Smooth muscle cell of the umbilical artery (primary cell): ENCODE measurements around the gene TMEM8B. TPM values are rescaled to one million over a fixed set of nuclear protein-coding genes. Genes with fewer than 3 reads are reported as not detected.

ENCODE experiments used
- total RNA-seq: library from RNA; depleted of rRNA; stranded (reverse); fragments of >200 nt; gene quantifications from 2 replicates; pipeline ENCODE4 v1.2.3, GENCODE V29; 2014

Gene TMEM8B, protein sequence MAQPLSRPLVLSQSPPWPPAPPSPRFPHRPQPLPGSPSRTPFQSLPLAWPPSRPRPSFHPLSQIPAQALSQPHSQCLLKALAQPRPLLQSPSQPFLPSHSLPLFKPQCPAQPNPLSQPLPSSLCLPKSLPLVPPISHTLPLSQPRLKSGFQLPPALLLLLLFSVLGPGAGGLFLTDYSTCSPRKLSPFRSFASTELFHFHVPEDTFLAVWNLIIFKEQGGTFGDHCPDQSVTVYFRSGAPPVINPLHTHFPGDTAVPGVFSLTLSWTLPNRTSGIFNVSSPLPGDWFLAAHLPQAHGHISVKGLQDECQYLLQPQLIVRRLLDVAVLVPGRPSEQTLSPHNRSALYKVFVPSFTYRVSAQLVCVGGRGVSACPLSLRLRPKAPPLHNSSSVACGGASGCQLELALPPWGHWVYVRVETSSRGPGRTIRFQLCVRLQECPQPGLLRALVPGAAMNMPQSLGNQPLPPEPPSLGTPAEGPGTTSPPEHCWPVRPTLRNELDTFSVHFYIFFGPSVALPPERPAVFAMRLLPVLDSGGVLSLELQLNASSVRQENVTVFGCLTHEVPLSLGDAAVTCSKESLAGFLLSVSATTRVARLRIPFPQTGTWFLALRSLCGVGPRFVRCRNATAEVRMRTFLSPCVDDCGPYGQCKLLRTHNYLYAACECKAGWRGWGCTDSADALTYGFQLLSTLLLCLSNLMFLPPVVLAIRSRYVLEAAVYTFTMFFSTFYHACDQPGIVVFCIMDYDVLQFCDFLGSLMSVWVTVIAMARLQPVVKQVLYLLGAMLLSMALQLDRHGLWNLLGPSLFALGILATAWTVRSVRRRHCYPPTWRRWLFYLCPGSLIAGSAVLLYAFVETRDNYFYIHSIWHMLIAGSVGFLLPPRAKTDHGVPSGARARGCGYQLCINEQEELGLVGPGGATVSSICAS
- total RNA-seq = 2.7 and 6.2 TPM in 2 replicates

DNA sequence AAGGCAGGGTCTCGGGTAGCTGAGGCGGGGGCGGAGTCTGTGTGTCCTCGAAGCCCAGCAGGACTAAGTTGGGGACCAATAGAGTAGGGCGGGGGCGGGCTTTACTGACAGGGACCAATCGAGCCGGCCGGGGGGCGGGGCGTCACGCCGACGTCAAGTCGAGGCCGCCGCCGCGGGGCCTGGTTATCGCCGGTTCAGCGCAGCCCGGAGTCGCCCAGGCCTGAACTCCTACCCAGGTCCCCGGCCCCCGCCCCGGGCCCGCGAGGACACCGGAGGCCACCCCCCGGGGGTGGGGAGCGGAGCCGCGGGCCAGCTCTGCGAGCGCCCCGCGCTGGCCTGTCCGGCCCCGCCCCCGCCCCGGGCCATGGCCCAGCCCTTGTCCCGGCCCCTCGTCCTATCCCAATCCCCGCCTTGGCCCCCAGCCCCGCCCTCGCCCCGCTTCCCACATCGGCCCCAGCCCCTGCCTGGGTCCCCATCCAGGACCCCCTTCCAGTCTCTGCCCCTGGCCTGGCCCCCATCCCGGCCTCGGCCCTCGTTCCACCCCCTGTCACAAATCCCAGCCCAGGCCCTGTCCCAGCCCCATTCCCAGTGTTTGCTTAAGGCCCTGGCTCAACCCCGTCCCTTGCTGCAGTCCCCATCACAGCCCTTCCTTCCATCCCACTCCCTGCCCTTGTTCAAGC is at the start of gene TMEM8B:
Gene TMEM8B, plus strand, starts transcription at position 145 of the 680 bp plus-strand sequence. Its CDS starts 220 bp downstream, at position 365.

DNA sequence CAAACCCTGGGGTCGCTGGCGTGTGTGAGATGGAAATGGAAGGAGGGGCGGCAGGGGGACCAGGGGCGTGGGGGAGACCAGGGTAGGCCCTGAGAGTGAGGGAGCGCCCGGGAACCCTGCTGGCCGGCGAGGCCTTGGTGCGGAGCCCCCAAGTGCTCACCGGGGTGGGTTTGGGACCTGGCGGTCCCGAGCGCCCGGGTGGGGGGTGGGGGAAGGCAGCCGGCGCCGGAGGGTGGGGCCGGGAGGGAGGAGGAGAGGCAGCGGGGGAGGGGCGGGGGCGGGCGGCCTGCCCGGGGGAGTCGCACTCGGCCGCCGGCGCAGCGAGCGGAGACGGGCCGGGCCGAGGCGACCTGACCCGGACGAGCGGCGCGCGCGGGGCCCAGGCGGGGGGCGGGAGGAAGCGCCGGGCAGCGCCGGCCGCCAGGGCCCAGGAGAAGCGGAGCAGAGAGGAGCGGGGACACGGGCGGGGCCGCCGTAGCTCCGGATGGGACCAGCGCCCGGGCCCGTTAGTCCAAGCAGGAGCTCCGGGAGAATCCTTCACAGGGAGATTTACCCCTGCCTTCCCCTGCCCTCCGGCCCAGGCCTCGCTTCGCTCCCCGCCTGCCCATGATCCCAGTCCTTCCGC is 37.6 kb upstream of the TMEM8B start, which contains the start of gene NPR2:
Gene NPR2, plus strand, starts transcription at position 295 of the 625 bp plus-strand sequence. CDS start 818 bp downstream, outside the sequence.

DNA sequence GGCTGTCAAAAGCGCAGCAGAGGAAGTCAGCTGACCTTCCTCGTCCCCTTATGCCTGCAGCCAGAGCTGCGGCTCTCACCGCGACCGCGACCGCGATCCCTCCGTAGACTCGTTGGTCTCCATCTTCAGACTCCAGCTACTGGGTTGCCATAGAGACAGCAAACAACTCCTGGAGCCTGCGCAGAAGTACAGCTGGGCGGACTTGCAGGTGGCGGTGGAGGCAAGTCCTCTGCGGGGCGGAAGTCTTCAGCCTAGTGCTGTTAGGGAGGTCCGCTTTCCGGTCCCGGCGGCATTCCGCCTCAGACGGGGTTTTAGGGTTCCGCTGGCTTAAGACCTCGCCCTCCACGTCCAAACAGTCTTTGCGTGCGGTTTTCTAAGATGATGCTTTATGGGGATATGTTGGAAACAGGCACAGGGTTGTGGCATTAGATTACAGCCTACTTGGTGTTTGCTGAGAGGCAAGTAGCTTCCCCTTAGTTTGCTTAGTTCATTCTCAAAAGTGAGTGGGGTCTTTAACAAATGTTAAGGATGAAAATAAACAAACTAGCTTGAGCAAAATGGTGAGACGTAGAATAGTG is 16.9 kb upstream of the TMEM8B start, which contains the start of gene SPAG8:
Gene SPAG8, minus strand, starts transcription at position 238 of the 578 bp plus-strand sequence. Its CDS starts 115 bp downstream, at position 123.

DNA sequence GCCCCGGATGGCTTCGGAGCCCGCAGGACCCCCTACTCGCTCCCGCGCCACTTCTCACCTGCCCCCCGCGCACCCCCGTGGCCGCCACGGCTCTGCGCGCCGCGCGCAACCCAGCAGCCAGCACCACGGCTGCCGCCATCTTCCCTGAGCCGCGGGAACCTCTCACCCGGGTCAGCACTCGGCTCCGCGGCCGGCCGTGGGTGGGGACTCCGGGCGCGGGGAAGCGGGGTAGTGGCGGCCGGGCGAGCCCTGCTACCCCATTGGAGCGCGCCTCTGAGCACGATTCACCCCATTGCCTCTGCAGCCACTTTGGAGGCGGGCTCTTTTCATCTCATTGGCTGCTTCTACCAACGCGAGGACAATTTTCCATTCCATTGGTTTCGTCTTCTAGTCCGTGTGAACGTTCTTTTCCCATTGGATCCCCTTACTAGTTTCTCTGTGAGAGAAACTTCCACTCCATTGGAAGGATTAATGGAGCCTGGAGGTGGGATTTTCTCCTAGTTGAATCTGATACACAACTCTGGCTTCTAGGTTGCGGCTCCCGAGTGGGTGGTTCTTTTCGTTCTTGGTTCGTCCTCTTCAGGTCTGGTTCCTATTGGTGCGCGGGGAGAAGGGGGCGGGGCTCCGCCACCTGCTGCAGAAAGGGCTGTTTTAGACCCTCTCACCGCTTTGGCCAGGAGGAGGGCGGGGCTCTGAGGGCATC is 14.0 kb upstream of the TMEM8B start, which contains the start of gene HINT2:
Gene HINT2, minus strand, starts transcription at position 202 of the 703 bp plus-strand sequence. Its CDS starts 63 bp downstream, at position 139.

DNA sequence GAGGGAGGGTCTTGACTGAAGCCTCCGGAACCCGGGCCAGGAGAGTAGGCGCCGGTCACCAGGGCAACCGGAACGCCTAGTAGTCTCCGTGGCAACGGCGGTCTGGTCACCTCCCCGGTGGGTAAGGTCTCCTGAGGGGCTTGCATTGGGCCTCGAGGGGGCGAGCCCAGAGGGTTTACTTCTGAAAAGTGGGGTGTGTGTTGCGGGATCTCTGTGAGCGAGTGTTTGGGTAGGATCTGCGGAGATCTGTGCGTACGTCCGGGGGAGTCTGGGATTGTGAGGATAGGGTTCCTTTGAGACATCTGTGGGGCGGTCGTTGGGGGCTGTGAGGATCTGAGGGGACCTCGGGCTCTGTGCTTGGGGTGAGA is 328 bp upstream of the TMEM8B start, which contains the start of gene FAM221B:
Gene FAM221B, minus strand, starts transcription at position 17 of the 368 bp plus-strand sequence. CDS start 2,571 bp downstream, outside the sequence.

DNA sequence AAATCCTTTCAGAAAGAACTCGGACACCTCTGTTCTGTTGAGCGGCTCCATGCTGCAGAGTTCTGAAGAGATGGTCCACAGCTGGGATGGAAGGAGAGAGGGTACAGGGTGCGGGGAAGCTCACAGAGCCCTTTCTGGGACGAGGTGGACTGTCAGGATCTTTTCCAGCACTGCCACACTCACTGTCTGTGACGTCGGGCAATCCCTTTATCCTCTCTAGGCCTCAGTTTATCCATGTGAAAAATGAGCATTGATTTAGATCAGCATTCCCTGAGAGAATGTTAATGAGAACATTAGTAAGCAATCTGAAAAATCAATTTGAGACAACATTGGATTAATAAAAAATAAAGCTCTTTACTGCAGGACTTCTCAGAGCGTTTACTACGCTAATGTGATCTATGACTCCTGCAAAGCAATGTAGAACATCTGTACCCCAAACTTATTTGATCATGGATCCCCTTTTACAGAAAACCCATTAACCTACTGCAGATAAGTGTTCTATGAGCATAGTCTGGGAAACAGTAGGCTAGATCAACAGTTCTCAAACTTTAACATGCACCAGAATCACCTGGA is 41.4 kb downstream of the TMEM8B start, which contains the start of gene OR13J1:
Gene OR13J1, minus strand, starts transcription at position 51 of the 573 bp plus-strand sequence. Its CDS starts 0 bp downstream, at position 51.

DNA sequence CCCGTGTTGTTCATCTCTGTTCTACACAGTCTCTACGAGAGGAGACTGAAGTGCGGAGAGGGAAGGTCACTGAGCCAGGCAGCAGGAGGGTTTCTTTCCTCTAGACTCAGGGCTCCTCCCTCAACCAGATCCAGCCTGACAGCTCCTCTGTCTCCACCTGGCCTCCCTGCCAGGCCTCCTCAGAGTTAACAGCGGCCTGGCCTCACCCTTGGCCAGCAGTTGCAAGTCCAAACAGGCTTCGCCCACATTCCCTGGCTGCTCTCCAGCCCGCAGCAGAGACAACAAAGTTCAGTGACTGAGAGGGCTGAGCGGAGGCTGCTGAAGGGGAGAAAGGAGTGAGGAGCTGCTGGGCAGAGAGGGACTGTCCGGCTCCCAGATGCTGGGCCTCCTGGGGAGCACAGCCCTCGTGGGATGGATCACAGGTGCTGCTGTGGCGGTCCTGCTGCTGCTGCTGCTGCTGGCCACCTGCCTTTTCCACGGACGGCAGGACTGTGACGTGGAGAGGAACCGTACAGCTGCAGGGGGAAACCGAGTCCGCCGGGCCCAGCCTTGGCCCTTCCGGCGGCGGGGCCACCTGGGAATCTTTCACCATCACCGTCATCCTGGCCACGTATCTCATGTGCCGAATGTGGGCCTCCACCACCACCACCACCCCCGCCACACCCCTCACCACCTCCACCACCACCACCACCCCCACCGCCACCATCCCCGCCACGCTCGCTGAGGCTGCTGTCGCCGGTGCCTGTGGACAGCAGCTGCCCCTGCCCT is 77.1 kb downstream of the TMEM8B start, which contains the start of gene HRCT1:
Gene HRCT1, plus strand, starts transcription at position 291 of the 768 bp plus-strand sequence. Its CDS starts 86 bp downstream, at position 377.

DNA sequence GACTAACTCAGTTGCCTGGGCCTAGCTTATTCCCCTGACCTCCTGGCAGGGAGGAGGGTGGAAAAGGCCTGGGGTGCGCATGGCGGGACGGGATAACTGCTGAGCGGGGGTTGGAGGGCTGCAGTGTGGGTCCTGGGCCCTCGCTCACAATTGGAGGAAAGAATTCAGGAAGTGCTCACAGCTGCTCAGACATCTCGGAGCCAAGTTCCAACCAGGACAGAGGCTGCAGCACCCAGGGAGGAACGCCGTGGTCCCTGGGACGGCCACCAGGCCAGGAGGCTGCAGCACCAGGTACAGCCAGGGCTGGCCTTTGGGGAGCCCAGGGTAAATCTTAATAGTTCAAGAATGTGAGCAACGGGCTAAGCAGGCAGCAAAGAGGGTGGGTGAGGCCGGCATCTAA is 80.2 kb downstream of the TMEM8B start, which contains the start of gene SPAAR:
Gene SPAAR, plus strand, starts transcription at position 217 of the 400 bp plus-strand sequence. CDS start 974 bp downstream, outside the sequence.

Other genes starting within 250 kb of the TMEM8B start
- 11.9 and 12.2 TPM in 2 replicates for gene TESK1, start 224.0 kb upstream of the TMEM8B start, total RNA-seq
- 0.32 and 1.2 TPM in 2 replicates for gene CD72, start 210.8 kb upstream of the TMEM8B start, total RNA-seq
- not detected in 2 replicates for gene SIT1, start 178.3 kb upstream of the TMEM8B start, total RNA-seq
- gene RMRP, start 171.2 kb upstream of the TMEM8B start, total RNA-seq = 680 and 5,299 TPM in 2 replicates
- 9.2 and 13.7 TPM in 2 replicates for gene CCDC107, start 170.9 kb upstream of the TMEM8B start, total RNA-seq
- 0.30 and 0.92 TPM in 2 replicates for gene ARHGEF39, start 164.0 kb upstream of the TMEM8B start, total RNA-seq
- gene CA9, start 155.3 kb upstream of the TMEM8B start, total RNA-seq = 3.6 and 8.1 TPM in 2 replicates
- gene TPM2, start 139.3 kb upstream of the TMEM8B start, total RNA-seq = 1,294 and 1,826 TPM in 2 replicates
- 548 and 1,223 TPM in 2 replicates for gene TLN1, start 97.0 kb upstream of the TMEM8B start, total RNA-seq
- gene CREB3, start 96.6 kb upstream of the TMEM8B start, total RNA-seq = 97.4 and 118 TPM in 2 replicates
- gene GBA2, start 80.0 kb upstream of the TMEM8B start, total RNA-seq = 23.5 and 31.0 TPM in 2 replicates
- 12.5 and 21.2 TPM in 2 replicates for gene RGP1, start 79.9 kb upstream of the TMEM8B start, total RNA-seq
- 0.30 and 0.55 TPM in 2 replicates for gene MSMP, start 75.0 kb upstream of the TMEM8B start, total RNA-seq
- 30.6 and 38.0 TPM in 2 replicates for gene NPR2, start 37.6 kb upstream of the TMEM8B start, total RNA-seq
- 0.55 and 1.2 TPM in 2 replicates for gene SPAG8, start 17.0 kb upstream of the TMEM8B start, total RNA-seq
- gene HINT2, start 14.2 kb upstream of the TMEM8B start, total RNA-seq = 7.5 and 11.9 TPM in 2 replicates
- gene FAM221B, start 496 bp upstream of the TMEM8B start, total RNA-seq = not detected in 2 replicates
- not detected in 2 replicates for gene OR13J1, start 41.2 kb downstream of the TMEM8B start, total RNA-seq
- 0.30 and 0.51 TPM in 2 replicates for gene HRCT1, start 77.0 kb downstream of the TMEM8B start, total RNA-seq
- gene SPAAR, start 80.3 kb downstream of the TMEM8B start, total RNA-seq = 0.14 TPM in 1 of 2 replicates, not detected in the other
- not detected in 2 replicates for gene OR2S2, start 128.9 kb downstream of the TMEM8B start, total RNA-seq
- 54.0 and 66.6 TPM in 2 replicates for gene RECK, start 207.7 kb downstream of the TMEM8B start, total RNA-seq